ENCODE data around the gene RREB1.

Gene RREB1

GRCh38 chr6:7073082-7073820 lies 34.5 kb upstream of the RREB1 start:
- DNase-seq (ENCODE audit: extremely low read depth, low read depth): no peak
- TF ChIP-seq CTCF (IDR thresholded peaks at IDR 0.05; ENCODE audit: low read depth, low read length): no peak

- no peak for DNase-seq (ENCODE audit: extremely low read depth, low read depth)
Measured at GRCh38 chr6:7073821-7074525, 33.8 kb upstream of the RREB1 start.

GRCh38 chr6:7074870-7075269 lies 32.9 kb upstream of the RREB1 start:
- no peak for DNase-seq (ENCODE audit: extremely low read depth, low read depth)
- no peak for TF ChIP-seq CTCF (IDR thresholded peaks at IDR 0.05; ENCODE audit: low read depth, low read length)

More at GRCh38 chr6:7073821-7074525, 33.8 kb upstream of the RREB1 start:
- no peak for TF ChIP-seq CTCF (IDR thresholded peaks at IDR 0.05; ENCODE audit: low read depth, low read length)

DNA sequence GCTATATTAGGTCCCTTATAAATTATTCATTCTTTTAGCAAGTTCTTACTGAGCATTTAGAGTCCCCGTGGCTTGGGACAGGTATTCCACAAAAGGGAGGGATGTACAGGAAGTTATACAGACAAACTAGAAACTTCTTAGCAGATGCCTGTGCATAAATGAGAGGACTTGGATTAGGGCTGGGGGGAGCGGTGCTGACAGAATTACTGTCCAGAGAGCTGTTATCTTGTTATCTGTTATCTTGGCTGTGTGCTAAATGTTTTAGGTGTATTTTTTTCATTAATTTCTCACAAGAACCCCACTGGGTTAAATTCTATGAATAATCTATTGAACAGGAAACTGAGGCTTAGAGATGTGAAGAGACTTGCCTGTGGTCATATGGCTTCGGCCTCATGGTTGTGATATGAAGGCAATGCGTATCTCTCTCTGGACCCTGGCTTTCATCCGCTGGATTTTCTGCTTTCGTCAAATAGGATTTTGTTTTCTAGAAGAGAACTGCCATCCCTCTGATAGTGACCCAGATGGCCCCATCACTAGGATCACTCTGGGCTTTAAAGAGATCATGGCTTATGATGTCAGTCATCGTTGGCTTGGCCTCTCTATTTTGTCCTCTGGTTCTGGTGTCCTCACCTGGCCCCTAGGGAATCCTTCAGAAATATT lies 32.3 kb upstream of the RREB1 start:
- no peak for TF ChIP-seq CTCF (IDR thresholded peaks at IDR 0.05; ENCODE audit: low read depth, low read length)
- DNase-seq (ENCODE audit: extremely low read depth, low read depth): no peak

- TF ChIP-seq CTCF (IDR thresholded peaks at IDR 0.05; ENCODE audit: low read depth, low read length): no peak
- no peak for DNase-seq (ENCODE audit: extremely low read depth, low read depth)
Measured at GRCh38 chr6:7077856-7078255, 29.9 kb upstream of the RREB1 start.

GRCh38 chr6:7078856-7079255 lies 28.9 kb upstream of the RREB1 start:
- DNase-seq (ENCODE audit: extremely low read depth, low read depth): no peak
- no peak for TF ChIP-seq CTCF (IDR thresholded peaks at IDR 0.05; ENCODE audit: low read depth, low read length)

DNA sequence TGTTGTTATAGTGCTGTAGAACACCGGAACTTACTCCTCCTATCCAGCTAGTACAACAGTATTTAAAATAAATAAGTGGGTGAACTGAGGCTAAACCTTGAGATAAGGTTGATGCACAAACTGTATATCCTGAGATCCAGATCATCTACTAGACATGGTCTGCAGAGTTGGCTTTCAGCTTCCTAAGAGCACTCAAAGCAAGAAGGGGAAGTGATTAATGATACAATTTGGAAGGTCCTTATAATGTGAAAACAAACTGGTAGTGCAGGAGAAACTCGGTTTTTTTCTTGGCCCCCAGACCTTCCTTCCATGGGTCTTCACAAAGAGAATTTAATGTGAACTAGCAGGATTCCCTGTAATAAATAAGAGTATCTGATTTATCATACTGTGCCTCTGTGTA lies 27.4 kb upstream of the RREB1 start:
- TF ChIP-seq CTCF (IDR thresholded peaks at IDR 0.05; ENCODE audit: low read depth, low read length): no peak
- DNase-seq (ENCODE audit: extremely low read depth, low read depth): no peak
